ENCODE results near the gene GIPC2.

DNA sequence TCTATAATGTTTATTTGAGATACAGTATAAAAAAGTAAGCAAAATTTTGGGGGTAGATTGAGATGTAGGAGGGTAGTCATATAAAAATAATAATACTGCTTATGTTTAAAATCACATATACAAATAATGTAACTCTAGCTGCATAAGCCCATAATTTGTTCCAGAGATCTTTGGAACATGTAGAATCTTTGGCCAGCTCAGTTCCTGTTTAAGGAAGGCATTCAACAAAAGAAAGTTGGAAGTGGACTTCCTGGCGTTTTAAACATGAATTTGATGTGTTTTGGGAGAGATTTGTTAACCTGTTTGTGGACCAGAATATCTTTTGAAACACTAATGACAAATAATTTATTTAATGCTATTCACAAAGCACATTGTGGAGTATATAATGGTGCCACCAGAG, 27.7 kb downstream of the GIPC2 start:
- TF ChIP-seq POLR2A (IDR thresholded peaks at IDR 0.05; ENCODE audit: low read depth, low read length), result no peak
- no peak for TF ChIP-seq TAF1 (IDR thresholded peaks at IDR 0.05; ENCODE audit: low read depth, low read length)
- no peak for TF ChIP-seq POLR2AphosphoS5 (IDR thresholded peaks at IDR 0.05; ENCODE audit: low read depth, low read length)
- TF ChIP-seq PAX5 (IDR thresholded peaks at IDR 0.05; ENCODE audit: insufficient read depth, low read length, severe bottlenecking), result no peak

Data from GM12891 (cell line).